Measurements from ENCODE around the gene CRYAB. TPM values are rescaled to one million over a fixed set of nuclear protein-coding genes. Genes with fewer than 3 reads are reported as not detected.

Gene CRYAB
- polyA plus RNA-seq, 1 of the 3 experiments (the other 2 are of a cell fraction): 0.92 TPM

GRCh38 chr11:111938687-111939160 lies 27.2 kb upstream of the CRYAB start:
- H3F3A ChIP-seq (replicated peaks; ENCODE audit: insufficient read depth): peaks cover 39% of the 10 kb centered on the region
- whole genome bisulfite sequencing (ENCODE audit: low lambda C conversion rate): 9% methylated on average over 7 of the region's 7 CpGs
- H3K4me2 ChIP-seq: peak overlapping the region; percentile 92
- H2AFZ ChIP-seq (ENCODE audit: low read depth): peak overlapping the region; percentile 44; the same call in 1 of the 2 replicates
- H4K20me1 ChIP-seq (ENCODE audit: insufficient read depth): no peaks in the 10 kb centered on the region
- peaks cover 49% of the 10 kb centered on the region; the same call in 1 of the 2 replicates for H3K79me2 ChIP-seq (ENCODE audit: insufficient read depth)
- H3K9ac ChIP-seq: peak overlapping the region; percentile 78
- CTCF ChIA-PET: interaction anchor here (0.7 to 15.8 kb wide), 4 partner anchors 10 to 57 kb away, joined by 3 to 272 read pairs (median 4); no protein-coding TSS in a partner anchor
- peak overlapping the region; percentile 60 to 92 for H3K27ac ChIP-seq (ENCODE audit: low read depth in 2 of 2, low read length in 1 of 2)
- H3K36me3 ChIP-seq (replicated peaks in 1 of 2; ENCODE audit: control insufficient read depth in 1 of 2, insufficient read depth in 2 of 2, low read length in 1 of 2): no peaks in the 10 kb centered on the region
- peak; percentile 27 for DNase-seq
- no peaks in the 10 kb centered on the region for H3K9me3 ChIP-seq
- POLR2A ChIA-PET: interaction anchor here (0.6 to 1.6 kb wide), 4 partner anchors 12 to 142 kb away, joined by 3 to 6 read pairs (median 3); no protein-coding TSS in a partner anchor
- H3K4me1 ChIP-seq (ENCODE audit: control insufficient read depth in 1 of 2, insufficient read depth in 2 of 2, low read depth in 1 of 2, low read length in 1 of 2): peaks cover 64 to 67% of the 10 kb centered on the region in 2 experiments
- H3K9me2 ChIP-seq: no peaks in the 10 kb centered on the region
- no peaks in the 10 kb centered on the region for H3K27me3 ChIP-seq (ENCODE audit: insufficient read depth)
- H3K4me3 ChIP-seq (ENCODE audit: low read depth in 2 of 2, low read length in 1 of 2): peak overlapping the region; percentile 49 to 69
- TF ChIP-seq ELF1 (IDR thresholded peaks at IDR 0.05) (no peak), JUND (IDR thresholded peaks at IDR 0.05) (peak; percentile 29; the same call in 1 of the 2 replicates), EP300 (IDR thresholded peaks at IDR 0.05; ENCODE audit: borderline replicate concordance in 1 of 2, low read depth in 1 of 2, low read length in 1 of 2) (peak in 1 of 2 experiments; percentile 33; a peak in 1 of 4 replicates), TAF1 (IDR thresholded peaks at IDR 0.05; ENCODE audit: borderline replicate concordance, low read depth, low read length) (no peak), FOXJ3 (CRISPR knock-in tag; IDR thresholded peaks at IDR 0.05) (no peak), USF1 (IDR thresholded peaks at IDR 0.05; ENCODE audit: borderline replicate concordance, low read depth) (no peak), CTCF (IDR thresholded peaks at IDR 0.05) (no peak), TEAD4 (IDR thresholded peaks at IDR 0.05; ENCODE audit: borderline replicate concordance, insufficient read depth) (no peak), YY1 (IDR thresholded peaks at IDR 0.05; ENCODE audit: low read depth) (no peak), FOXM1 (IDR thresholded peaks at IDR 0.05; ENCODE audit: low read depth) (no peak), NRF1 (IDR thresholded peaks at IDR 0.05; ENCODE audit: low read depth, low read length) (no peak), RFX5 (IDR thresholded peaks at IDR 0.05; ENCODE audit: low read length) (no peak), EZH2phosphoT487 (IDR thresholded peaks at IDR 0.05; ENCODE audit: borderline replicate concordance, low read depth) (no peak), RCOR1 (IDR thresholded peaks at IDR 0.05; ENCODE audit: low read length) (no peak), MEF2A (IDR thresholded peaks at IDR 0.05; ENCODE audit: borderline replicate concordance, low read depth) (no peak), SMC3 (IDR thresholded peaks at IDR 0.05; ENCODE audit: low read depth, low read length) (no peak), GABPA (IDR thresholded peaks at IDR 0.05; ENCODE audit: low read depth) (no peak), CHD2 (IDR thresholded peaks at IDR 0.05; ENCODE audit: low read length, partially characterized antibody) (no peak), SIN3A (IDR thresholded peaks at IDR 0.05; ENCODE audit: borderline replicate concordance, low read depth, low read length) (no peak), NFIC (IDR thresholded peaks at IDR 0.05; ENCODE audit: borderline replicate concordance) (no peak), IRF3 (IDR thresholded peaks at IDR 0.05; ENCODE audit: low read depth, low read length) (no peak), MAX (IDR thresholded peaks at IDR 0.05; ENCODE audit: low read depth) (no peak), MXI1 (IDR thresholded peaks at IDR 0.05; ENCODE audit: low read depth, low read length) (no peak), FOSL2 (IDR thresholded peaks at IDR 0.05; ENCODE audit: borderline replicate concordance, low read depth) (peak; percentile 65), GATA2 (CRISPR knock-in tag; IDR thresholded peaks at IDR 0.05) (no peak), POLR2AphosphoS5 (IDR thresholded peaks at IDR 0.05; ENCODE audit: low read depth, low read length) (peak; percentile 13; the same call in 1 of the 2 replicates), PBX3 (IDR thresholded peaks at IDR 0.05) (no peak), USF2 (IDR thresholded peaks at IDR 0.05; ENCODE audit: borderline replicate concordance, low read depth, low read length) (no peak), TCF12 (IDR thresholded peaks at IDR 0.05) (peak; percentile 67)
